WTC11 (cell line): Measurements from ENCODE around the gene DCUN1D2.

Experiments used
- ATF2 ChIP-seq: sonication (generic); formaldehyde crosslinking; IDR thresholded peaks from 2 replicates; pipeline ENCODE4 v1.8.1; 2022; ENCODE audit warnings: low read depth, missing genetic modification reagents, borderline replicate concordance
- CTCF ChIP-seq: fragments of 200-600 bp; IDR thresholded peaks from 2 replicates; pipeline ENCODE4 v1.8.0; 2022; ENCODE audit warnings: antibody characterized with exemption
- E2F5 ChIP-seq: sonication (generic); formaldehyde crosslinking; IDR thresholded peaks from 2 replicates; pipeline ENCODE4 v1.8.1; 2022; ENCODE audit warnings: mild to moderate bottlenecking, moderate library complexity, missing genetic modification reagents
- MAX ChIP-seq: sonication (generic); formaldehyde crosslinking; IDR thresholded peaks from 2 replicates; pipeline ENCODE4 v1.8.0; 2022; ENCODE audit warnings: mild to moderate bottlenecking, missing genetic modification reagents
- ZBTB21 ChIP-seq: sonication (generic); formaldehyde crosslinking; IDR thresholded peaks from 2 replicates; pipeline ENCODE4 v1.8.1; 2023; ENCODE audit warnings: mild to moderate bottlenecking, missing genetic modification reagents, borderline replicate concordance
- TF ChIP-seq, protein P1 (sequence below): sonication (generic); formaldehyde crosslinking; IDR thresholded peaks from 2 replicates; pipeline ENCODE4 v1.8.0; 2022; ENCODE audit warnings: mild to moderate bottlenecking, missing genetic modification reagents

GRCh38 chr13:113419531-113420193, 70.8 kb downstream of the DCUN1D2 start:
- TF ChIP-seq CTCF (no peak), ZBTB21 (no peak), E2F5 (CRISPR knock-in tag) (no peak), ATF2 (CRISPR knock-in tag) (no peak), MAX (no peak)
- TF ChIP-seq, protein P1, sequence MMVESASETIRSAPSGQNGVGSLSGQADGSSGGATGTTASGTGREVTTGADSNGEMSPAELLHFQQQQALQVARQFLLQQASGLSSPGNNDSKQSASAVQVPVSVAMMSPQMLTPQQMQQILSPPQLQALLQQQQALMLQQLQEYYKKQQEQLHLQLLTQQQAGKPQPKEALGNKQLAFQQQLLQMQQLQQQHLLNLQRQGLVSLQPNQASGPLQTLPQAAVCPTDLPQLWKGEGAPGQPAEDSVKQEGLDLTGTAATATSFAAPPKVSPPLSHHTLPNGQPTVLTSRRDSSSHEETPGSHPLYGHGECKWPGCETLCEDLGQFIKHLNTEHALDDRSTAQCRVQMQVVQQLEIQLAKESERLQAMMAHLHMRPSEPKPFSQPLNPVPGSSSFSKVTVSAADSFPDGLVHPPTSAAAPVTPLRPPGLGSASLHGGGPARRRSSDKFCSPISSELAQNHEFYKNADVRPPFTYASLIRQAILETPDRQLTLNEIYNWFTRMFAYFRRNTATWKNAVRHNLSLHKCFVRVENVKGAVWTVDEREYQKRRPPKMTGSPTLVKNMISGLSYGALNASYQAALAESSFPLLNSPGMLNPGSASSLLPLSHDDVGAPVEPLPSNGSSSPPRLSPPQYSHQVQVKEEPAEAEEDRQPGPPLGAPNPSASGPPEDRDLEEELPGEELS (CRISPR knock-in tag): no peak
